Measurements from ENCODE around the gene NNT.
"Not testable (repeated sequence)": the region's sequence is repeated elsewhere in the genome, so short reads cannot be mapped to it uniquely, and the experiment has no call there.

The NNT gene

GRCh38 chr5:43582082-43583005, 20.6 kb upstream of the NNT start:
- no peak for DNase-seq

GRCh38 chr5:43583724-43584123, 19.3 kb upstream of the NNT start:
- no peak for DNase-seq

- no peak for DNase-seq
Observed at GRCh38 chr5:43584166-43584699, 18.7 kb upstream of the NNT start.

GRCh38 chr5:43588842-43589241, 14.1 kb upstream of the NNT start:
- no peak for DNase-seq

GRCh38 chr5:43589310-43589709, 13.7 kb upstream of the NNT start:
- DNase-seq = no peak

GRCh38 chr5:43590700-43591099, 12.3 kb upstream of the NNT start:
- no peak for DNase-seq

- no peak for DNase-seq
Observed at GRCh38 chr5:43592363-43592762, 10.6 kb upstream of the NNT start.

GRCh38 chr5:43598927-43599326, 4.1 kb upstream of the NNT start:
- not testable (repeated sequence) for DNase-seq

GRCh38 chr5:43601454-43602260, 1.3 kb upstream of the NNT start:
- DNase-seq = no peak

GRCh38 chr5:43603344-43604217, 601 bp downstream of the NNT start:
- DNase-seq = peak in 54 of 58 donors; percentile 14 to 79 (median 48)

- DNase-seq = no peak
Observed at GRCh38 chr5:43604699-43605098, 1.7 kb downstream of the NNT start.

GRCh38 chr5:43606351-43606750, 3.4 kb downstream of the NNT start:
- no peak for DNase-seq

- DNase-seq = no peak
Observed at GRCh38 chr5:43608406-43608805, 5.4 kb downstream of the NNT start.

GRCh38 chr5:43609752-43610151, 6.8 kb downstream of the NNT start:
- DNase-seq = no peak

- DNase-seq = no peak
Observed at GRCh38 chr5:43613370-43613769, 10.4 kb downstream of the NNT start.

GRCh38 chr5:43615445-43616184, 12.6 kb downstream of the NNT start:
- DNase-seq = no peak

- DNase-seq = no peak
Observed at GRCh38 chr5:43616535-43616934, 13.6 kb downstream of the NNT start.

- peak in 1 of 58 donors; percentile 15 for DNase-seq
Observed at GRCh38 chr5:43619380-43619779, 16.4 kb downstream of the NNT start.

- DNase-seq = no peak
Observed at GRCh38 chr5:43619911-43620310, 16.9 kb downstream of the NNT start.

- no peak for DNase-seq
Observed at GRCh38 chr5:43620944-43621505, 18.0 kb downstream of the NNT start.

Measured in anterior cingulate cortex (tissue), 58 donors.